Activated naive CD4-positive, alpha-beta T cell (primary cell): ENCODE data around the gene NPAS2.

Source experiments
- DNase-seq, 4 experiments: peaks; one replicate each; lab custom pipeline; 2025; lab: John Stamatoyannopoulos, UW

Gene NPAS2

GRCh38 chr2:101012054-101012705 is 192.2 kb downstream of the NPAS2 start:
- DNase-seq = no peak

DNA sequence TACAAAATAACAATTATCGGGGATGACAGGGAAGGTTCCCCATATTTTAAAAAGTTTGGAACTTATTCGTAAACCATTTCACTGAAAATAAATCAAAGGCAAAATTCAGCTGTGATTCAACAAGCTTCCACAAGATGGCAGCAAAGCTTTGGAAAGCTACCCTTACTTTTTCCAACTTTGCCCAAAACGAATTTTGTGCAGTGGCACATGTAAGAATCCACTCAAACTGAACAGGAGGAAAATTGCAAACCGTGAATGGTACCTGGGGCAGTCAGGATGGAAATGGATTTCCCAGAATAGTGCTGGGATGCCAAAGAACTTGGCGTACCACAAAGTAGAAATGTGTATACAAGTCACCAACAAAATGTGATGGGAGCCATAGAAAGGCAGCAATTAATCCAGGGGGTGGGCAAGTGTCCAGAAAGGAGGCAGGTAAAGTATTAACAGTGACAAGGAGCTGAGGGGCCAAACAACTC is 192.8 kb downstream of the NPAS2 start:
- DNase-seq = peak in 1 of 4 experiments; percentile 17

- DNase-seq = no peak
Observed at GRCh38 chr2:101014264-101014857, 194.4 kb downstream of the NPAS2 start.

GRCh38 chr2:101017371-101017770 is 197.4 kb downstream of the NPAS2 start:
- no peak for DNase-seq

GRCh38 chr2:101018934-101019333 is 199.0 kb downstream of the NPAS2 start:
- DNase-seq = no peak

GRCh38 chr2:101022221-101022620 is 202.3 kb downstream of the NPAS2 start:
- DNase-seq = no peak

GRCh38 chr2:101023327-101024107 is 203.6 kb downstream of the NPAS2 start:
- no peak for DNase-seq

- no peak for DNase-seq
Observed at GRCh38 chr2:101025561-101025960, 205.6 kb downstream of the NPAS2 start.

DNA sequence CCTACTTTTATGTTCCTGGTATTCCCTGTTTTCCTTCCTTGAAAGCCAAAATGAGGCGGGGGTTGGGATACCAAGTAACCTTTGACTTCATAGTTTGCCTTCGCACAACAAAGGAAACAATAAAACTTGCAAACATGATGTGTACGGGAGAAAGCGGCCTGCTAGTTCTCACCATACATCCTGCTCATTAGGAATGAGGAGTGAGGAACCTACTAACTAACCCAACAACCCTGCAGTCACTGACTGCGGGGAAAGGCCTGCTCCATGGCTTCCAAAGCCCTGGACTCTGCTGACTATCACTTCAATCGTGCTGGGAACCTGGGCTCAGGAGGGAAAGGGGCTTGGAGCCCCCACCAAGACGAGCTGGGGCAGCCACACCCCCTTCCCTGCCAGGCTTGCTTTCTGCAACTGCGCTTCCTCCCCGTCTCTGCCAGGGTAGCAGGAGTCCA is 206.3 kb downstream of the NPAS2 start:
- no peak for DNase-seq

DNA sequence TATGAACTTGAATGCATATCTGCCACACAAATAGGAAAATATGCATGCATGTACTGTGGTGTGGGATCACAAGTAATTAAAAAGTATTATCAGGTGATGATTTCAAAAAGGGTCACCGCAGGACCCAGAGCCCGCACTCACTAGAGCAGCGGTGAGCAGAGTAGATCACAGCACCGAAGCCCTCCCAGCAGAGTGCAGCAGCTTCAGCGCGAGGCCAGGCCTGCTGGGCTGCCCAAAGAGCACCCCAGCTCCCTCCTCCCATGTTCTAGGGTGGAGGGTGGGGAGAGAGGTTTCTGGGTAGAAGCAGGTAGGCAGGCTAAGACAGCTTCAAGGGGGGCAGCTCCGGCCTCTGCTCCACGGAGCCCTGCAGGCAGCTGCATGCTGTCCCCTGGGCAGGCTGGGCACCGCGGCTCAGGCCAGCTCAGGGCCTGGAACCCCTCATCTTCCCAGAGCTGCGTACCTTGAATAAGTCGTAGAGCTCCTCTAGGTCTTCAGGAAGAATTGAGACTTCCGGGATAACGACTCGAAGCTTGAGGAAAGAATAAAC is 207.1 kb downstream of the NPAS2 start:
- no peak for DNase-seq

GRCh38 chr2:101027852-101028251 is 207.9 kb downstream of the NPAS2 start:
- DNase-seq = no peak

DNA sequence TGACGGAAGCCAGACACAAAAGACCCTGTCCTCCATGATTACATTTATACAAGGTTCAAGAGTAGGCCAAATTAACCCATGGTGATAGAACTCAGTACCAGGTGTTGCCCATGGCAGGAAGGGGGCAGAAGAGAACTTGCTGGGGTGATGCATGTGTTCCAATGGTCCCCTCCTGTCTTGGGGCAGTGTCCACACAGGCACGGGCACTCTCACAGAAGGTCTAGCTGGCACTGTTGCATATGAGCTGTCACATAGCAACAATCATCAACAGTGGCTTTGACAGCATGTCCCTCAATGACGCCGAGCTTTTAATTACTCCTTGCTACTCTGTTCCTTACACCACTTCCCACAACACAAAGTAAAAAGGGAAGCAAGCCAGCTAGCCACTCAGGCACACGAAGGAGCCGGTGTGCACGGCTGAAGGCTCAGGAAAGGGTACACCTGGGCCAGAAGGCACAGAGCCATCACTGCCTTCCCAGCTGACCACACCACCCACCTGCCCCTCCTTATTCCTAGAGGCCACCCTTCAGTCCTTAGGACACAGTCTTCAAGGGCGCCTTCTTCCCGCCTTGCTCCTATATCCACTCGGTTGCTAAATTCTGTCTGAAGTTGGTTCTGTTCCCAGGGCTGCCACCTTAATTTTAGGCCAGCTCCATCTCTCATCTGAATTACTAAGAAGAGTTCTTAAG is 211.1 kb downstream of the NPAS2 start:
- no peak for DNase-seq

GRCh38 chr2:101032084-101032776 is 212.3 kb downstream of the NPAS2 start:
- no peak for DNase-seq

DNA sequence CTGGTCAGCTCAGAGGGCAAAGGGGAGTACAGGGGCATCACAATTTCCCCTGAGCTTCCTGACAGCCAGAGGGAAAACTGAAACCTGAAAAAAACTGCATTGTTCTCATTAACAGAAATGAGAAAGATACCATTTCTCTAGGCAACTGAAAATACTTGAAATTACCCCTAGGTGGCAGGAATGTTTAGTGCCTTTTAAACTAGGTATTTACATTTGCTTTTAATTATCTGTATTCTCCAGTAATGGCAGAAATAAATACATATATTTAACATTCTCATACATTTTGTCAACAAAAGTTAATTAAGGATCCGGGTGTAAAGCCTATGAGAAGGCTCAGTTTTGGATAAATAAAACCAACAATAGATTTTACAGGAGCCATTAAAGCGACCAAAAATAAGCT is 216.6 kb downstream of the NPAS2 start:
- no peak for DNase-seq

DNA sequence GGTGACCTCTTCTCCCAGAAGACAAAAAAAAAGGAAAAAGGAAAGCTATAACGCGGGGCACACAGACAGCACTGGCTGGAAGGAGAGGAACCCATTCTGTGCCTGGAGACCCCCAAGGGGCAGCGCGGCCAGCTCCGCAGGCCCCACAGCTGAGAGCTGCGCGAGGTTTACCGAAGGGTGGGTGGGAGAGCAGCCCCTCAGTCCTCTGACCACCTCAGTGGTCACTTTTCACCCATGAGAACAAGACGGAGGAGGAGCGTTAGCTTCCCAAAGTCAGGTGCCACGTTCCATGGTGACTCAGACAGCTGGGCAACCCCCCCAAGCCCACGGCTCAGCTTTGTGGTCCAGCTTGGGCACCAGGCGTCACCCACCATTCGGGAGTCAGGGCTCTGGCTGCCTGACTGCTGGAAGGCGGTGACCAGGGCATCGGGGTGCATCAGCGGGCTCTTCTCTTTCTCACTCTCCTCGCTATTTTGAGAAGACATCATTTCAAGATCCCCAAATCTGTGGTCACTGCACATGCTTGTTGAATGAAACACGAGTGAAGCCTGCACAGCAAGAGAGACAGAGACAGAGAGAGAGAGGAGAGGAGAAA is 217.3 kb downstream of the NPAS2 start:
- no peak for DNase-seq

DNA sequence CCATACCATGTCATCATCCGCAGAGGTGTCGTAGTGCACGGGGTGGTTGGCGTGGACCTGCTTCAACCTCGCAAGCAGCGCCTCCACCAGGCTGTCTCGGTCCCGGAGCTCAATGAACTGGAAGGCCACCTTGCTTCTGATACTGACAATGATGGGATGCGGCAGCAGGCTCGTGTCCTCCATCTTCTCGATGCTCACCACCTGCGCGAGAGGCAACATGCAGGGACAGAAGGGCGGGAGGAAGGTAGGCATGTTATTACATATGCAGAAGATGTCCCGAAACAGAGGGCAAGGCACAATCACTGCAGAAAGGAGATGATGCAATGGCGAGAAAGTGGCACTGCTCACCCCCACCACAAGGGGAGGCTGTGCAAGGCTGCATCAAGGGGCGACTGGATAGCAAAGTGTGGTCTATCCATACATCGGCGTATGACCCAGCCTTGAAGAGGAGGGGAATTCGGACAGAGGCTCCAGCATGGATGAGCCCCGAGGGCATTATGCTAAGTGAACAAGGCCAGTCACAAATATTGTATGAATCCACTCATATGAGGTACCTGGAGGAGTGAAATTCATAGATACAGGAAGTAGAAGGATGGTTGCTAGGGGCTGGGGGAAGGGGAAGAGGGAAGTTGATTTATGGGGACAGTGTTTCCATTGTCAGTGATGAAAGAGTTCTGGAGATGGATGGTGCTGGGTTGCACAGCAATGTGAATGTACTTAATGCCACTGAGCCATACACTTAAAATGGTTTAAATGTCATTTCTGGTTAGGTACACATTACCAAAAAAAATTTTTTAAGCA is 218.7 kb downstream of the NPAS2 start:
- no peak for DNase-seq

DNA sequence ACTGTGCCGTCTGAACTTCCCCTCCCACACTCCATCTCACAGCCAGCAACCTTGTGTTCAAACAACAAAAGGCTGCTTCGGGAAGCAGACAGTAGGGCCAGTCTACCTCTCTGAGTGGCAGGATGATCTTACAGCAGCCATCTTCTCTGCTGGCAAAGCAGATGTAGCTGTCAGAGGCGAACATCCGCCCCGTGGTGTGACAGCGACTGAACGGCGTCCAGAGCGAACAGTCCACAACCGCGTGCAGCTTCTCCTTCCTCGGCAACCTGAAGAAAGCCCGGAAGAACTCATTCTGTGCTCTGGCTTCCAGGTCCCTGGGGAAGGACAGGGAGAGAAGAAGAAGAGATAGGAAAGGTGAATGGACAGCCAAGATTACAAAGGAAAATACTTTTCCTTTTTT is 220.1 kb downstream of the NPAS2 start:
- DNase-seq = no peak

GRCh38 chr2:101040761-101041160 is 220.8 kb downstream of the NPAS2 start:
- DNase-seq = no peak

GRCh38 chr2:101041413-101041812 is 221.5 kb downstream of the NPAS2 start:
- no peak for DNase-seq

GRCh38 chr2:101045330-101045729 is 225.4 kb downstream of the NPAS2 start:
- DNase-seq = no peak
